Endothelial cell (in vitro differentiated cells): Measurements from ENCODE around the gene C9orf153. TPM values are rescaled to one million over a fixed set of nuclear protein-coding genes. Genes with fewer than 3 reads are reported as not detected.

Experiments used
- DNase-seq: peaks from one replicate; pipeline ENCODE4 v3.0.0; 2021; ENCODE audit warnings: low spot score
- H3K27ac Mint-ChIP-seq: one replicate; pipeline ENCODE4 v1.8.0; 2021; ENCODE audit warnings: mixed read lengths, inconsistent platforms; ENCODE audit not compliant: unreplicated experiment
- H3K27me3 Mint-ChIP-seq: one replicate; pipeline ENCODE4 v1.8.0; 2021; ENCODE audit warnings: mild to moderate bottlenecking, moderate library complexity, mixed read lengths, inconsistent platforms; ENCODE audit not compliant: unreplicated experiment
- H3K36me3 Mint-ChIP-seq: one replicate; pipeline ENCODE4 v1.8.0; 2021; ENCODE audit warnings: mild to moderate bottlenecking, low read depth, mixed read lengths, inconsistent platforms; ENCODE audit not compliant: unreplicated experiment
- H3K4me1 Mint-ChIP-seq: one replicate; pipeline ENCODE4 v1.8.0; 2021; ENCODE audit warnings: mild to moderate bottlenecking, mixed read lengths, inconsistent platforms; ENCODE audit not compliant: unreplicated experiment
- H3K4me3 Mint-ChIP-seq: one replicate; pipeline ENCODE4 v1.8.0; 2021; ENCODE audit warnings: mild to moderate bottlenecking, mixed read lengths, inconsistent platforms; ENCODE audit not compliant: unreplicated experiment
- H3K9me3 Mint-ChIP-seq: one replicate; pipeline ENCODE4 v1.8.0; 2021; ENCODE audit warnings: mixed read lengths, inconsistent platforms; ENCODE audit not compliant: unreplicated experiment
- total RNA-seq: library from RNA; stranded (reverse); fragmentation: NEBNext Ultra II Directional; extraction: Animal tissue kit (Norgen Biotek cat#: 25700); gene quantifications from one replicate; pipeline ENCODE4 v1.2.1, GENCODE V29; 2021; ENCODE audit not compliant: unreplicated experiment
- TF ChIP-seq, protein P1 (sequence below): fragments of 200-600 bp; sonication (generic); IDR thresholded peaks from one replicate; pipeline ENCODE4 v1.5.0; 2021; ENCODE audit warnings: antibody characterized with exemption; ENCODE audit not compliant: unreplicated experiment

C9orf153 gene
- total RNA-seq, 1 donor from 2014 or later = 0.36 TPM

DNA sequence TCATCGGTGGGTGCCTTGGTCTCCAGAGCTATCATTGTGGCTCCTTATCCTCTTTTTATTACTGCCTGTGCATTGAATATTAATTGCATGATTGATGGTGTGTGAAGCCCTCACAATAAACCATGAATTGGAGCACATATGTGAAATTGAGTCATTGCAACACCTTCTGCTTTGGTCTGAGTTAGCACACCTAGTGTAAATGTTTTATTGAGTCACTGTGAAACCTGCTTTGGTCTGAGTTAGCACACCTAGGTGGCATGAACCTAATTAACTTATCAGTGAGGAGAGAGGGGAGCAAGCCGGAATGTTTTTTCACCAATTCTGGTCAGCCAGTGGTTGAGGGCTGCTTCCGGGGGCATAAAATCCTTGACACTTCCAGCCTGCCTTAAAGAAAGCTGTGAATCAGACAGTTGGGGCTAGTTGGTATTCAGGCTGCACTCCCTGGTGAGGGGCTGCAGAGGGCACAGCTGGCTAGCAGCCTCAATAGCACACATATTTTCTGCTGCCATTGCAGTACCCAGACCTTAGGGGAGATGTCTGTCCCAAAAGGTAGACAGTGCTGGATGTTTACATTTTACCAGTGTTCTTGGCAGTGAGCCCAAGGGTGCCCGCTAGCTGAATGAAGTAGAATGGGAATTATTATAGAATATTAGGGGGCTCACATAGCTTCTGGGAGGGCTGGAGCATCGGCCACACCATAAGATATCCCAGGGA is 83.6 kb downstream of the C9orf153 start:
- DNase-seq = no peak
- no peaks in the 10 kb centered on the region for H3K4me1 Mint-ChIP-seq
- H3K27me3 Mint-ChIP-seq = peaks cover 2% of the 10 kb centered on the region
- no peak overlapping the region for H3K27ac Mint-ChIP-seq
- H3K4me3 Mint-ChIP-seq = no peak overlapping the region
- H3K36me3 Mint-ChIP-seq = no peaks in the 10 kb centered on the region
- no peaks in the 10 kb centered on the region for H3K9me3 Mint-ChIP-seq
- TF ChIP-seq, protein P1, sequence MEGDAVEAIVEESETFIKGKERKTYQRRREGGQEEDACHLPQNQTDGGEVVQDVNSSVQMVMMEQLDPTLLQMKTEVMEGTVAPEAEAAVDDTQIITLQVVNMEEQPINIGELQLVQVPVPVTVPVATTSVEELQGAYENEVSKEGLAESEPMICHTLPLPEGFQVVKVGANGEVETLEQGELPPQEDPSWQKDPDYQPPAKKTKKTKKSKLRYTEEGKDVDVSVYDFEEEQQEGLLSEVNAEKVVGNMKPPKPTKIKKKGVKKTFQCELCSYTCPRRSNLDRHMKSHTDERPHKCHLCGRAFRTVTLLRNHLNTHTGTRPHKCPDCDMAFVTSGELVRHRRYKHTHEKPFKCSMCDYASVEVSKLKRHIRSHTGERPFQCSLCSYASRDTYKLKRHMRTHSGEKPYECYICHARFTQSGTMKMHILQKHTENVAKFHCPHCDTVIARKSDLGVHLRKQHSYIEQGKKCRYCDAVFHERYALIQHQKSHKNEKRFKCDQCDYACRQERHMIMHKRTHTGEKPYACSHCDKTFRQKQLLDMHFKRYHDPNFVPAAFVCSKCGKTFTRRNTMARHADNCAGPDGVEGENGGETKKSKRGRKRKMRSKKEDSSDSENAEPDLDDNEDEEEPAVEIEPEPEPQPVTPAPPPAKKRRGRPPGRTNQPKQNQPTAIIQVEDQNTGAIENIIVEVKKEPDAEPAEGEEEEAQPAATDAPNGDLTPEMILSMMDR = no peak

DNA sequence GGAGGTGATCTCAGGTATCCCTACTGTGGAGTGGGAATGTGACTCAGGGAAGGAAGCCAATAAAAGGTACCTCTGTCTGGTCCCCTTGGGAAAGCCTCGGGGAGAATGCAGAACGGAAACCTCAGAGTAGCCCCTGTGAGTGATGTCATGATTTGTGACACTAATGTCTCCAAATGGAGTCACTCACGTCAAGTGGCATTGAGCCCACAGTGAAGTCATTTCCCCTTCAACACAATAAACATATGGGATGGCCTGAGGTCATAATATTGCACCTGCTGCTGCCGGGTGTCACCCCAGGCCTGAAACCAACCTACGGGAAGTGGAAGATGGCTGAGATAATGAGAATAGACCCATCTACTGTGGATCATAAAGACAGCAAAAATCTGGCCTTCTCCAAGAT is 84.2 kb downstream of the C9orf153 start:
- Mint-ChIP-seq H3K4me3 (no peak overlapping the region), H3K27ac (no peak overlapping the region), H3K9me3 (no peaks in the 10 kb centered on the region), H3K36me3 (no peaks in the 10 kb centered on the region), H3K4me1 (no peaks in the 10 kb centered on the region), H3K27me3 (peaks cover 2% of the 10 kb centered on the region)
- no peak for DNase-seq
- TF ChIP-seq, protein P1 = no peak

Other genes with a start within 250 kb of the C9orf153 start
- 87.5 TPM for gene GOLM1, start 160.1 kb downstream of the C9orf153 start, total RNA-seq
- 41.9 TPM for gene ISCA1, start 22.9 kb upstream of the C9orf153 start, total RNA-seq
- gene TUT7, start 94.8 kb upstream of the C9orf153 start, total RNA-seq = 18.8 TPM